ENCODE data around the gene ALDH5A1.

DNA sequence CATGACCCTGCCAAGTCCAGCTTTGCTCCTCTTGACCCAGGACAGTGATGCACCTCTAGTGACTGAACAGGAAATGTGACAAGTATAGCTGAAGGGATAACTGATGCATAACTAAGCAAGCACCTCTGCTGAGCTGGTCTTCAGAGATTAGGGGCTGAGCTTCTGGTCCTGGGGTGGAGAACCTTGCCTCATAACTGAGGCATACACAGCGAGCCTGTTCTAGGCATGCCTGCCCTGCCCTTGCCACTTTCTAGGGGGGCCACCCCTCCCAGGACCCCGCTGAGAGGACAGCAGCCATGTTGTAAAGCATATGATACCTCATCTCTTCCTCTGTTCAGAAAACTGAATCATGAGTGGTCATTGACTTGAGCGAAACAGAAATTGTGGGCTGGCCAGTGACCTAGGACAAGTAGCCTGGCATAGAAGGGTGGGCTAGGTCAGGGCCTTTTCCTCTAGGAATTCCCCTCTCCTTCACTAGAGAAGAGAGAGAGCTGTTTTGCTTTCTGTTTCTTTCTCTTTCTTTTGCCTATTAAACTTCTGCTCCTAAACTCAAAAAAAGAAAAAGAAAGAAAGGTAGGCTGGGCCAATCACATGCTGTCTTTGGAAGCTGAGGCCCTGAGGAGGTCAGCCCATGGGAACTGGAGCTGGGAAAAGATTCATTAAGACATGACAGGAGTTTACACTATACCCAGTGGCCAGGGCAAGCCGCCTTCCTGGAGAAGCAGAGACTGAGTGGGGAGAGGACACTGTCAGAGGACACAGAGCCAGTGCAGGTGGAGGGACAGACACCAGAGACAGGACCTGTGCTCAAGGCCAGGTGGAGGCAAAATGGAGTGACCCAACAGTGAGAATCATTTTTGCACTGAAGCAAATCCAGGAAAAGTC is 23.1 kb downstream of the ALDH5A1 start:
- TF ChIP-seq GATA3 (IDR thresholded peaks at IDR 0.05; ENCODE audit: low read depth, low read length) (no peak), GATA2 (IDR thresholded peaks at IDR 0.05; ENCODE audit: low read depth, low read length) (no peak)

All from SH-SY5Y (cell line).